H9 (cell line): ENCODE measurements around the gene SENP7. TPM values are rescaled to one million over a fixed set of nuclear protein-coding genes. Genes with fewer than 3 reads are reported as not detected.

Experiments
- DNase-seq: peaks from one replicate; pipeline ENCODE4 v3.0.0-alpha.2; 2017
- H2AFZ ChIP-seq: one replicate; pipeline ENCODE4 v1.6.1; 2013; ENCODE audit warnings: mild to moderate bottlenecking, low read length, control low read depth, moderate library complexity
- H2AK5ac ChIP-seq: 2 replicates; pipeline ENCODE4 v1.6.1; 2013; ENCODE audit warnings: low read length, control low read depth, mixed read lengths; ENCODE audit not compliant: insufficient read length
- H2BK120ac ChIP-seq: one replicate; pipeline ENCODE4 v1.6.1; 2013; ENCODE audit warnings: low read depth, mild to moderate bottlenecking, low read length, control low read depth, inconsistent platforms; ENCODE audit not compliant: poor library complexity, severe bottlenecking
- H2BK12ac ChIP-seq: 2 replicates; pipeline ENCODE4 v1.6.1; 2013; ENCODE audit warnings: low read length, control low read depth, mixed read lengths, low read depth; ENCODE audit not compliant: insufficient read length
- H2BK15ac ChIP-seq: 2 replicates; pipeline ENCODE4 v1.6.1; 2013; ENCODE audit warnings: low read depth, low read length, control low read depth
- H2BK20ac ChIP-seq: one replicate; pipeline ENCODE4 v1.6.1; 2013; ENCODE audit warnings: low read depth, mild to moderate bottlenecking, low read length, control low read depth, inconsistent platforms; ENCODE audit not compliant: poor library complexity, severe bottlenecking
- H2BK5ac ChIP-seq: 2 replicates; pipeline ENCODE4 v1.6.1; 2013; ENCODE audit warnings: low read length, control low read depth, mixed read lengths; ENCODE audit not compliant: insufficient read length
- H3K14ac ChIP-seq: 2 replicates; pipeline ENCODE4 v1.6.1; 2013; ENCODE audit warnings: low read length, control low read depth; ENCODE audit not compliant: insufficient read depth
- H3K18ac ChIP-seq: 2 replicates; pipeline ENCODE4 v1.6.1; 2013; ENCODE audit warnings: low read depth, mild to moderate bottlenecking, mixed read lengths, low read length, control low read depth; ENCODE audit not compliant: insufficient read length
- H3K23ac ChIP-seq: 2 replicates; pipeline ENCODE4 v1.6.1; 2013; ENCODE audit warnings: low read length, control low read depth, mixed read lengths, low read depth; ENCODE audit not compliant: insufficient read length
- H3K23me2 ChIP-seq: 2 replicates; pipeline ENCODE4 v1.6.1; 2013; ENCODE audit warnings: low read depth, mild to moderate bottlenecking, mixed read lengths, low read length, control low read depth; ENCODE audit not compliant: insufficient read length, poor library complexity, severe bottlenecking
- H3K27ac ChIP-seq: 2 replicates; pipeline ENCODE4 v1.5.1; 2013; ENCODE audit warnings: low read length, control low read depth, mixed read lengths, low read depth; ENCODE audit not compliant: insufficient read length
- H3K27me3 ChIP-seq: 2 replicates; pipeline ENCODE4 v1.6.1; 2013; ENCODE audit warnings: low read length, control low read depth, inconsistent platforms; ENCODE audit not compliant: insufficient read depth
- H3K4ac ChIP-seq: 2 replicates; pipeline ENCODE4 v1.6.1; 2013; ENCODE audit warnings: low read depth, mild to moderate bottlenecking, control low read depth, inconsistent platforms, low read length, moderate library complexity
- H3K4me1 ChIP-seq: 2 replicates; pipeline ENCODE4 v1.6.1; 2013; ENCODE audit warnings: low read length, control low read depth, inconsistent platforms; ENCODE audit not compliant: insufficient read depth
- H3K4me2 ChIP-seq: 2 replicates; pipeline ENCODE4 v1.6.1; 2013; ENCODE audit warnings: low read length, control low read depth, mixed read lengths; ENCODE audit not compliant: insufficient read length, insufficient read depth
- H3K56ac ChIP-seq: 2 replicates; pipeline ENCODE4 v1.6.1; 2013; ENCODE audit warnings: low read depth, mild to moderate bottlenecking, mixed read lengths, low read length, control low read depth; ENCODE audit not compliant: insufficient read length
- H3K79me1 ChIP-seq: 2 replicates; pipeline ENCODE4 v1.6.1; 2013; ENCODE audit warnings: low read depth, mild to moderate bottlenecking, moderate library complexity, low read length, control low read depth, inconsistent platforms; ENCODE audit not compliant: insufficient read depth, poor library complexity, severe bottlenecking
- H3K79me2 ChIP-seq: 2 replicates; pipeline ENCODE4 v1.6.1; 2013; ENCODE audit warnings: low read length, control low read depth, inconsistent platforms; ENCODE audit not compliant: insufficient read depth
- H3K9ac ChIP-seq: 2 replicates; pipeline ENCODE4 v1.6.1; 2013; ENCODE audit warnings: low read length, control low read depth, mixed read lengths; ENCODE audit not compliant: insufficient read length; ENCODE audit errors: extremely low read depth
- H3K9me3 ChIP-seq: one replicate; pipeline ENCODE4 v1.6.1; 2013; ENCODE audit warnings: low read depth, low read length, inconsistent platforms; ENCODE audit not compliant: control insufficient read depth
- H3T11ph ChIP-seq: one replicate; pipeline ENCODE4 v1.6.1; 2013; ENCODE audit warnings: mild to moderate bottlenecking, low read length, control low read depth, inconsistent platforms
- H4K20me1 ChIP-seq: one replicate; pipeline ENCODE4 v1.6.1; 2013; ENCODE audit not compliant: control insufficient read depth, insufficient read length, insufficient read depth
- H4K5ac ChIP-seq: 2 replicates; pipeline ENCODE4 v1.6.1; 2013; ENCODE audit warnings: low read depth, mild to moderate bottlenecking, mixed read lengths, low read length, control low read depth; ENCODE audit not compliant: insufficient read length
- H4K8ac ChIP-seq: replicated peaks from 2 replicates; pipeline ENCODE4 v1.6.1; 2013; ENCODE audit warnings: low read length, control low read depth, mixed read lengths, low read depth; ENCODE audit not compliant: insufficient read length
- H4K91ac ChIP-seq: 2 replicates; pipeline ENCODE4 v1.6.1; 2013; ENCODE audit warnings: low read depth, mild to moderate bottlenecking, moderate library complexity, mixed read lengths, low read length, control low read depth; ENCODE audit not compliant: insufficient read length
- H3K27ac Mint-ChIP-seq, 3 experiments: 2 replicates in 2 of 3; 3 replicates in 1 of 3; pipeline ENCODE4 v1.8.0; 2020 to 2021; ENCODE audit warnings: mixed read lengths in 3 of 3, mild to moderate bottlenecking in 1 of 3, moderate library complexity in 1 of 3
- H3K27me3 Mint-ChIP-seq: 2 replicates; pipeline ENCODE4 v1.8.0; 2021; ENCODE audit warnings: low read depth, mild to moderate bottlenecking, moderate library complexity, mixed read lengths
- H3K36me3 Mint-ChIP-seq, 3 experiments: 2 replicates in 2 of 3; 3 replicates in 1 of 3; pipeline ENCODE4 v1.8.0; 2020 to 2021; ENCODE audit warnings: low read depth in 3 of 3, mixed read lengths in 3 of 3; ENCODE audit not compliant: insufficient read depth in 1 of 3
- H3K4me1 Mint-ChIP-seq, 2 experiments: 2 replicates each; pipeline ENCODE4 v1.8.0; 2020; ENCODE audit warnings: mixed read lengths in 2 of 2
- H3K4me3 Mint-ChIP-seq, 2 experiments: 2 replicates in 1 of 2; 3 replicates in 1 of 2; pipeline ENCODE4 v1.8.0; 2020 to 2021; ENCODE audit warnings: mild to moderate bottlenecking in 2 of 2, mixed read lengths in 2 of 2, moderate library complexity in 1 of 2
- H3K9me3 Mint-ChIP-seq, 2 experiments: 2 replicates in 1 of 2; 3 replicates in 1 of 2; pipeline ENCODE4 v1.8.0; 2020; ENCODE audit warnings: mild to moderate bottlenecking in 2 of 2, mixed read lengths in 2 of 2, moderate library complexity in 1 of 2
- CTCF ChIP-seq: fragments of 200-600 bp; sonication (generic); conservative IDR thresholded peaks from 3 replicates; pipeline ENCODE4 v1.8.0; 2021; ENCODE audit warnings: antibody characterized with exemption, mild to moderate bottlenecking
- total RNA-seq: library from RNA; stranded (reverse); gene quantifications from 2 replicates; pipeline ENCODE4 v1.2.1, GENCODE V29; 2021

SENP7 gene
- total RNA-seq, 1 experiment from 2014 or later = 8.4 TPM

- Histone ChIP-seq H3K23me2 (no peaks in the 10 kb centered on the region), H2BK120ac (no peak overlapping the region), H3K4me1 (no peaks in the 10 kb centered on the region), H3K18ac (no peak overlapping the region), H4K20me1 (no peaks in the 10 kb centered on the region), H3K23ac (no peak overlapping the region), H3T11ph (no peak overlapping the region), H3K56ac (no peak overlapping the region), H3K27ac (no peak overlapping the region), H3K27me3 (no peaks in the 10 kb centered on the region), H2BK20ac (no peak overlapping the region), H3K9ac (no peak overlapping the region), H3K4me2 (no peak overlapping the region), H3K79me1 (peaks cover 2% of the 10 kb centered on the region), H4K5ac (no peak overlapping the region), H2BK5ac (no peak overlapping the region), H4K91ac (no peak overlapping the region), H3K9me3 (no peaks in the 10 kb centered on the region), H3K4ac (no peak overlapping the region), H4K8ac (no peak overlapping the region), H2BK12ac (no peak overlapping the region), H2AK5ac (no peak overlapping the region), H3K79me2 (no peaks in the 10 kb centered on the region), H3K14ac (no peak overlapping the region), H2AFZ (no peak overlapping the region), H2BK15ac (no peak overlapping the region)
- TF ChIP-seq CTCF = no peak
- Mint-ChIP-seq H3K36me3 (peaks cover 0 to 4% (median 0%) of the 10 kb centered on the region in 3 experiments; a peak in 2 of 7 replicates), H3K4me1 (peaks cover 0 to 2% of the 10 kb centered on the region in 2 experiments; a peak in 1 of 4 replicates), H3K9me3 (peaks cover 7 to 16% of the 10 kb centered on the region in 2 experiments; a peak in 4 of 5 replicates), H3K27me3 (no peaks in the 10 kb centered on the region), H3K4me3 (no peak overlapping the region), H3K27ac (no peak overlapping the region)
- DNase-seq = no peak
These were observed 124.3 kb downstream of the SENP7 start for GRCh38 chr3:101388706-101389105.
